ENCODE data around the gene ITIH4. TPM values are rescaled to one million over a fixed set of nuclear protein-coding genes. Genes with fewer than 3 reads are reported as not detected.

Gene ITIH4
- total and polyA plus RNA-seq, 9 of the 15 experiments (the other 6 are each of a cell fraction or from before 2014, with no cell fraction given): 0.09 to 0.62 (median 0.20) TPM; not detected in 6

DNA sequence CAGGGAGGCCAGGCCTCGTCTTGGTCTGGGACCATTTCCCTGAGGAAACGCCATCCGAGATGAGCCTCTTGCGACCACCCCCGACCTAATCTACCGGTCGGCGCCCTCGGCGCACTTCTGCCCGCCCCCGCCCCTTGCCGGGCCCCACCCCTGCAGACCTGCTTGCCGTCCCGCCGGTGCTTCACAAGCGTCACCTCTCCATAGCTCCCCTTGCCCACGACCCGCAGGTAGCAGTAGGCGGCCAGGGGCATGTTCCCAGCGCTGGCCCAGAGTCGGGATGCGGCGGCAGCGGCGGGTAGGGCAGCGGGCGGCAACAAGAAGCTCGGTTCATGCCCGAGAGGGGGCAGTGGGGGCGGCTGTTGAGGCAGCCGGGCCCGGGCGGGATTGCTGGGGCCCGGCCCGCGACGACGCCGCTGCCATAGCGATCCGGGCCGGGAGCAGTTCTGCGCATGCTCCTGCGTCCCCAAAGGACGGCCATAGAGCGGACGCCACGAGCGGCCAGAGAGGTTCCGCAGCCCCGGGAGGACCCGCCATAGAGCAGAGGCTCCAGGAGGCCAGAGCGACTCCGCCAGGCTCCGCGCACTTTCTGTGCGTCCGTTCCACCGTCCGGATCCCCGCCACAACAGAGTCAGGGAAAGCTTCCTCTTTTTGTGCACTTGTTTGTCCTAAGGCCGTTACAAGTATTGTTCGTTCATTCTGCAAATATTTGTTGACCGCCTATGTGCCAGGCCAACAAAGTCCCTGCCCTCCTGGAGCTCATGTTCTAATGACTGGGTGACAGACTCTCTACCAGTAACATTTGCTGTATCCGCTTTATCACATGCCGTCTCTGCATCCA lies 59.8 kb downstream of the ITIH4 start, which contains the start of gene NEK4 (continued):
- TF ChIP-seq KDM4B (IDR thresholded peaks at IDR 0.05; ENCODE audit: borderline replicate concordance in 2 of 2, low read depth in 1 of 2) (no peak), DACH1 (IDR thresholded peaks at IDR 0.05; ENCODE audit: partially characterized antibody) (no peak), ETS2 (tag; IDR thresholded peaks at IDR 0.05; ENCODE audit: borderline replicate concordance, poor library complexity, severe bottlenecking) (no peak), KDM1A (IDR thresholded peaks at IDR 0.05) (no peak), FUS (optimal IDR thresholded peaks at IDR 0.05; ENCODE audit: low read depth, low read length) (no peak), ZNF639 (CRISPR knock-in tag; conservative IDR thresholded peaks at IDR 0.05 in 1 of 2, IDR thresholded peaks at IDR 0.05 in 1 of 2) (peak in 1 of 2 experiments; percentile 64; a peak in 2 of 4 replicates), ZNF75A (CRISPR knock-in tag; IDR thresholded peaks at IDR 0.05) (no peak), TSC22D4 (tag; IDR thresholded peaks at IDR 0.05) (no peak), HCFC1 (IDR thresholded peaks at IDR 0.05; ENCODE audit: low read depth, low read length) (peak; percentile 79), NBN (IDR thresholded peaks at IDR 0.05; ENCODE audit: low read depth) (no peak), SMAD1 (IDR thresholded peaks at IDR 0.05; ENCODE audit: low read depth, low read length, partially characterized antibody) (peak; percentile 85), JUND (IDR thresholded peaks at IDR 0.05; ENCODE audit: borderline replicate concordance, low read depth, low read length) (no peak), JUND (tag; IDR thresholded peaks at IDR 0.05; ENCODE audit: borderline replicate concordance, low read depth, low read length) (no peak; the same call in 2 of the 3 replicates), DDX20 (tag; IDR thresholded peaks at IDR 0.05; ENCODE audit: low read depth) (no peak), ARID4B (CRISPR knock-in tag; IDR thresholded peaks at IDR 0.05) (peak; percentile 72), ARID3A (IDR thresholded peaks at IDR 0.05; ENCODE audit: borderline replicate concordance, low read depth, low read length) (no peak)
- TF ChIP-seq, protein P1, sequence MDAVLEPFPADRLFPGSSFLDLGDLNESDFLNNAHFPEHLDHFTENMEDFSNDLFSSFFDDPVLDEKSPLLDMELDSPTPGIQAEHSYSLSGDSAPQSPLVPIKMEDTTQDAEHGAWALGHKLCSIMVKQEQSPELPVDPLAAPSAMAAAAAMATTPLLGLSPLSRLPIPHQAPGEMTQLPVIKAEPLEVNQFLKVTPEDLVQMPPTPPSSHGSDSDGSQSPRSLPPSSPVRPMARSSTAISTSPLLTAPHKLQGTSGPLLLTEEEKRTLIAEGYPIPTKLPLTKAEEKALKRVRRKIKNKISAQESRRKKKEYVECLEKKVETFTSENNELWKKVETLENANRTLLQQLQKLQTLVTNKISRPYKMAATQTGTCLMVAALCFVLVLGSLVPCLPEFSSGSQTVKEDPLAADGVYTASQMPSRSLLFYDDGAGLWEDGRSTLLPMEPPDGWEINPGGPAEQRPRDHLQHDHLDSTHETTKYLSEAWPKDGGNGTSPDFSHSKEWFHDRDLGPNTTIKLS (IDR thresholded peaks at IDR 0.05; ENCODE audit: borderline replicate concordance, low read depth): peak; percentile 65; the same call in 1 of the 2 replicates

Data from K562 (cell line).